Stromal cell of bone marrow (primary cell): ENCODE data around the gene GLE1.

Source experiments
- DNase-seq: peaks from one replicate; pipeline ENCODE4 v3.0.0-alpha.2; 2012; ENCODE audit warnings: low read depth

The GLE1 gene, protein sequence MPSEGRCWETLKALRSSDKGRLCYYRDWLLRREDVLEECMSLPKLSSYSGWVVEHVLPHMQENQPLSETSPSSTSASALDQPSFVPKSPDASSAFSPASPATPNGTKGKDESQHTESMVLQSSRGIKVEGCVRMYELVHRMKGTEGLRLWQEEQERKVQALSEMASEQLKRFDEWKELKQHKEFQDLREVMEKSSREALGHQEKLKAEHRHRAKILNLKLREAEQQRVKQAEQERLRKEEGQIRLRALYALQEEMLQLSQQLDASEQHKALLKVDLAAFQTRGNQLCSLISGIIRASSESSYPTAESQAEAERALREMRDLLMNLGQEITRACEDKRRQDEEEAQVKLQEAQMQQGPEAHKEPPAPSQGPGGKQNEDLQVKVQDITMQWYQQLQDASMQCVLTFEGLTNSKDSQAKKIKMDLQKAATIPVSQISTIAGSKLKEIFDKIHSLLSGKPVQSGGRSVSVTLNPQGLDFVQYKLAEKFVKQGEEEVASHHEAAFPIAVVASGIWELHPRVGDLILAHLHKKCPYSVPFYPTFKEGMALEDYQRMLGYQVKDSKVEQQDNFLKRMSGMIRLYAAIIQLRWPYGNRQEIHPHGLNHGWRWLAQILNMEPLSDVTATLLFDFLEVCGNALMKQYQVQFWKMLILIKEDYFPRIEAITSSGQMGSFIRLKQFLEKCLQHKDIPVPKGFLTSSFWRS

DNA sequence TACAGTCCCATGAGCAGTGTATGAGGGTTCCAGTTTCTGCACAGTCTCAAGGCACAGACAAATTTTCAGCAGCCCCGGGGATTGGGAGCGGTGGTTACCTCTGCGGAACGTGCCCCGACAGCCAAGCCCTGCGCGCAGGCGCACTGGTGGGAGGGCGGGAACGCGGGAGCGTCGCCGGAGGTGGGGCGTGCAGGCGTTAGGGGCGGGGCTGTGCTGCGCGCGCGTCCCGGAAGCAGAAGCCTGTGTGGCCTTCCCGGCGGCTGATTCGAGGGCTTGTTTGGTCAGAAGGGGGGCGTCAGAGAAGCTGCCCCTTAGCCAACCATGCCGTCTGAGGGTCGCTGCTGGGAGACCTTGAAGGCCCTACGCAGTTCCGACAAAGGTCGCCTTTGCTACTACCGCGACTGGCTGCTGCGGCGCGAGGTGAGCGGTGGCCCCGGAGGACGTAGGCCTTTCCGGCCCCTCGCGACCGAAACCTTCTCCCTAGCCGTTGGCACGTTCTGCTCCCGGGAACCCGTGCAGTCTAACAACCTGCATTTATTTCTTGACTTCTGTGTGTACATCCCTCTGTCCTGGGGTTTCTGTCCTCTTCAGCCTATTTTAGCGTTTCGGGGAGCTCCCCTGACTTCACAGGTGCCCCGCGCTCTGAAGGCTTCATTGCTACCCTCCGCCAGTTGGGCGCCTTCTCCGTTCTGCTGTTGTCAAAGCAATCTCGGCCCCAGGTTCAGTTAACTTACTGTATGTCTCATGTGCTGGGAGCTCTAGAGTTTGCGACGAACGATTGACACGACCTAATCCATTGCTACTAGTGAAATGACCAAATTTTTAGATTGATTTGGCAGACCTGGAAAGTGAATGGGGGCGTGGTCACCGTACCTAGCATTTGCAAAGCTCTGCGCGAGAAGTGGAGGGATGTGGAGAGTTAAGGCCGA lies at the start of gene GLE1:
Gene GLE1 (plus strand): TSS at position 235 of the 929 bp plus-strand sequence. CDS start 87 bp downstream, at position 322.
- peak; percentile 76 for DNase-seq

DNA sequence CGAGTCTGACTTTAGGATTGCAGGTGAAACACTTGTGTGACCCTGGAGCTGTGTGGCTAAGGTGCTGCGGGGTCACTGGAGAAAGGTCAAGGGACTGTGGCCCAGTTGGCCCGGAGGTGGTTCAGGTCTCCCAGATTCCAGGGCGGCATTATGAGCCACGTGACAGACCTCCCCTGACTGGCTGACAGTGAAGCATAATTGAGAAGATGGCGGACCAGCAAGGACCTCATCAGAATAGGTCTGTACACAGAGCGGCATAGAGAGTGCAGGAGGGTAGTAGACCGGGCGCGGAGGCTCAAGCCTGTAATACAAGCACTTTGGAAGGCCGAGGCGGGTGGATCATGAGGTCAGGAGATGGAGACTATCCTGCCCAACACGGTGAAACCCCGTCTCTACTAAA lies 49.5 kb upstream of the GLE1 start:
- no peak for DNase-seq

DNA sequence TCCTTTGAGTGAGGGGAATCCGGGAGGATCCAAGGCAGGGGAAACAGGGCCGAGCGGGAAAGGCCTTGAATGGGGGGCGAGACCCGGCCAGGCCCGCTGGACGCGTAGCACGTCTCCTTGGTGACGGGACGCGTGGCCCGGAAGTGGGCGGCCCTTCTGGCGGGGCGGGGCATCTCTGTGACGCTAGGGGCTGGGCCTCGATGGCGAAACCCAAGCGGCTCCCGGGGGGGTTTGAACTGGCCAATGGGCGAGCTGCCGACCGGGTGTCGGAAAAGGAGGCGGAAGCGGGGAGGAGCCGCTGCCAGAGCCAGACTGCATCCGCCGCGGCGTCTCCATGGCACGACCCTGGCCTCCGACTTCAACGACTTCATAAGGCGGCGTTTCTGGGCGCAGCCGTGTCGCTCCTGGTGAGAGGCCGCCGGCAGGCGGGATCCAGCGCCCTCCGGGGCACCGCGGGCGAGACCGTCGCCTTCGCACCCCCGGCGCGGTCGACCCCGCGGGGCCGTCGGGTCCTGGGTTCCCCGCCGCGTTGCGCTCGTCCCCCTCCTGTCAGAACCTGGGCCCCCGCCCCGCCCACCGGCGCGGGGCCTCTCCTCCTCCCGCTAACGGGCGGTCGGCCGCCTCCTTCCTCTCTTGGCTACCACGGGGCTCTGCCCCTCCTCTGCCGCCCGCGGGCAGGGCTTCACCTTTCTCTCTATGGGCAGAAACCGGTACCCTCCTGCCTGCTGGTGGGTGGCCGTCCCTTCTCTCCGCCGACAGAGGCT lies 48.5 kb upstream of the GLE1 start, which contains the start of gene ODF2:
Gene ODF2 (plus strand): TSS at position 158 of the 764 bp plus-strand sequence. CDS start 86 bp downstream, at position 244.
- DNase-seq, result peak; percentile 88

DNA sequence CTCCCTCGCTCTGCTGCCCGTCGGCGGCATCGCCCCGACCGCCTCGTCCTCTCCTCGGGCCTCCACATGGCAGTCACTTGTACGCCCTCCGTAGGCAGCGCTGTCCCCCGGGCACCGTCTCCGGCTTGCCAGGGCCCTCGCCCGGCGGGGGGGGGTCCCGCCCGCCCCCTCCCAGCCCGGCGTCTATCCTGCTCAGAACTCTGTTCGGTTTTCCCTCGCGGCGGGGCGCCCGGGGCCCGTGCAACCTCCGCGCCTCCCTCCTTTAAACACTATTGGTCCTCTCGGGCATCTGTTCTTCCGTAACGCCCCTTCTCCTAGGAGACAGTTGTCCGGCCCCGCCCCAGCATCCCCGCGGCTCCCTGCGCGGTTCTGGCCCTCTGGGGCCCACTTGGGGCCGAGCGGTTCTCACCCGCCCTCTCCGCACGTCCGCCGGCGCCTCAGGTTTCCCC lies 47.9 kb upstream of the GLE1 start:
- DNase-seq, result peak; percentile 61

DNA sequence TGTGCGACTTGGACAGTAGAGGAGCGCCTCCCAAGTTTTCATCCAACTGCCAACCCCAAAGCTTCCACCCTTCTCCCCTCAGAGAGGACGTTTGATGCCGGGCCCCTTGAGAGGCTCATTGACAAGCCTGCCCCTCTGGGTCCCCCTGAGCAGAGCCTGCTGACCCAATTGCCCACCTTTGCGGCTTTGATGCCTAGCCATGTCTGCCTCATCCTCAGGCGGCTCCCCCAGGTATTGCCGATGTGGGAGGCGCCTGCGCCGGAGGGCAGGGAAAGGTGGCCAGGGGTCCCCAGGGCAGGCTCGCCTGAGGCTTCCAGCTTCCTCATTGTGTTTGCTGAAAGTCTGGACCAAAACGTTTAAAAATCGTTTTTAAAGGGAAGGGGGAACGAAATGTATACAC lies 47.3 kb upstream of the GLE1 start:
- DNase-seq, result no peak

DNA sequence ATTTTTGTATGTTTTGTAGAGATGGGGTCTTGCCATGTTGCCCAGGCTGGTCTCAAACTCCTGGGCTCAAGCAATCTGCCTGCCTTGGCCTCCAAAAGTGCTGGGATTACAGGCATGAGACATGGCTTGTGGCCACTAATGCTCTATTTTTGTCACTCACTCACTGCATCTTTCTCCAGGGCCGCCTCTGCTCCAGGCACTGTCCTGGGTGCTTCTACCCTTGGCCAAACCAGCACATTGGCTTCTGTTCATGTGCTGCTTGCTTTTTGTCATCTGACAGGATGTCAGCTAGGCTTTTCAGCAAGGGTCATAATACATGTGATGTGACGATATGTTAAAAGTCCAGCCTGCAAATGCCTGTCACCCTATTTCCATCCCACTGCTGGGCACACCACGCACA lies 45.5 kb upstream of the GLE1 start:
- DNase-seq, result no peak

DNA sequence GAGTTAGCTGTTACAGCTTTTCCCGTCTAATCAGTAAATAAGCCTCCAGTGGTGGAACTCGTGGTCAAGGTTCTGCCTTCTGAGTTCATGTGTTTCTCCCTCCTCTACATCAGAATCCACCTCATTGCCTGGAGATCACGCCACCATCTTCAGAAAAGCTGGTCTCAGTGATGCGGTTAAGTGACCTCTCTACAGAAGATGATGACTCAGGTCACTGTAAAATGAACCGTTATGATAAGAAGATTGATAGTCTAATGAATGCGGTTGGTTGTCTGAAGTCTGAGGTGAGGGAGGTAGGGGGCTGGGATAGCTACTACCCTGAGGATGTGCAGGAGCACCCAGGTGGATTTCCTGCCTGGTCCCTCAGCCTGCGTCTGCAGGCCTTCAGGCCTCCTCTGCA lies 35.4 kb upstream of the GLE1 start:
- no peak for DNase-seq

DNA sequence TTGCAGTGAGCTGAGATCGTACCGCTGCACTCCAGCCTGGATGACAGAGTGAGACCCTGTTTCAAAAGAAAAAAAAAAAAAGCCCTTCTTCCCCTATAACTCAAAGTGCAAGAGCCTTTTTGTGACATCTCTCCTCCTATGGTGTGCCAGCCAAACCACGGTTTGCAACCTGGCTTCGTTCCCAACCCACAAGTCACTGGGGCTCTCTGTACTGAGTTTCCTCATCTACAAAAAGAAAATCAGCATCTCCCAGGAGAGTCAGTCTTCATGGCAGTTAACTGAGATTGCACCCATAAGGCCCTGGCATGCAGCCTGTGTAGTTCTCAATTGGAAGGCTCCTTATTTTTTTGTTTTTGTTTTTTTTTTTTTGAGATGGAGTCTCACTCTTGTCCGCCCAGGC lies 34.0 kb upstream of the GLE1 start:
- peak; percentile 61 for DNase-seq

DNA sequence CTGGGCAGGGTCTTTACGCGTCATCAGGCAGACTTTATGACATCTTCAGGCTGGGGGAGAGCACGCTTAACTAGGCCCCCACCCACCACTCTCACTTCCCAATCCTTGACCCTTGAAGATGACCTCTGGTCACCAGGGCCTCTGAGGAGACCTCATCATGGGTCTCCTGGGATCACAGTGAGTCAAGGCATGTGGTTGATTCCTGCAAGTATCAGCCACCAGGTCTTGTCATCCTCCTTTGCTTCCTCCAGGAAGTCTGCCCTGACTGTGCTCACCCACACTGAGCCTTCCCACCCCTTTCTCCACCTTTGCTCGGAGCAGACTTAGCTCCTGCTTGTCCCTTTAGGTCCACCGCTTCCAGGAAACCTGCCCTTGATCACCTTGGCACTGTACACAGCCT lies 31.4 kb upstream of the GLE1 start:
- DNase-seq, result no peak

DNA sequence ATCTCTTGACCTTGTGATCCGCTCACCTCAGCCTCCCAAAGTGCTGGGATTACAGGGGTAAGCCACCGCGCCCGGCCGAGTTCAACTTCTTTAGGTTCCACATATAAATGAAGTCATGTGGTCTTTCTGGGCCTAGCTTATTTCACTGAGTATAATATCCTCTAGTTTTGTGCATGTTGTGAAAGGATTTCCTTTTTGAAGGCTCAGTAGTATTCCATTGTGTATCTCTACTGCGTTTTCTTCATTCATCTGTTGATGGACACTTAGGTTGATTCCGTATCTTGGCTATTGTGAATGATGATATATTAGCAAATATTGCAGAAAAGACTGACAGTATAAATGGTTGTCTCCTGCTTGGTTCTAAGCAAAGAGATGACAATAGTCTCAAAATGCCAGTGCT lies 28.7 kb upstream of the GLE1 start:
- no peak for DNase-seq

DNA sequence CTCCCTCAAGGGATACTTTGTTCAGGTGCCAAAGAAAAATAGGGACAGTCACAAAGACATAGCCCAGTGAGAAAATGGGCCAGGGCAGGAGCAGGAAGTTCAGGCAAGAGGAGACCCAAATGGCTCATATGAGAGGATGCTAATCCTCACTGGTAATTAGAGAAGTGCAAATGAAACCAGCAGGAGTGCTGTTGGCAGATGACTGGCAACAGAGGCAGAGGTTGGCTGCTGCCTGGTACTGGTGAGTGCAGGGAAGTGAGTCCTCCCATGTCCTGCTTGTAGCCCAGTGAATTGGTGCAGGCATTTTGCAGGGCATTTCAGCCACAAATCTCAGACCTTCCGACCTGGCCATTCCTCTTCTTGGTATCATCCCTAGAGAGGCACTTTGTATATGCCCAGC lies 25.3 kb upstream of the GLE1 start:
- no peak for DNase-seq

DNA sequence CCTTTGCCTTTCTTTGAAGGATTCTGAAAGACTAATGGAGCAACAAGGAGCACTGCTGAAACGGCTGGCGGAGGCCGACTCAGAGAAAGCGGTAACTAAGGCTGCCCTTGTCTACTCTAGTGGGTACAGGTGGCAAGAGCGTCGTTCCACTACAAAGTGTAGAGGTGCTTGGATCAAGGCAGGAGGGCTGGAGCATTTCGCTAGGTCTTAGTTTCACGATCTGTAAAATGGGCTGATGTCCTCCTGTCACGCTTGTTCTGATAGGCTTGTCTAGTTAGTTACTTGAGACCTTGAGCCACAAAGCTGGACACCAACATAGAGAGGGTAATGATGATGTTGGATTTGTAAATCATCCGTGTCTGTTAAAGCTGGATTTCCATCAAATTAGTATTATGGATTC lies 23.0 kb upstream of the GLE1 start:
- no peak for DNase-seq

DNA sequence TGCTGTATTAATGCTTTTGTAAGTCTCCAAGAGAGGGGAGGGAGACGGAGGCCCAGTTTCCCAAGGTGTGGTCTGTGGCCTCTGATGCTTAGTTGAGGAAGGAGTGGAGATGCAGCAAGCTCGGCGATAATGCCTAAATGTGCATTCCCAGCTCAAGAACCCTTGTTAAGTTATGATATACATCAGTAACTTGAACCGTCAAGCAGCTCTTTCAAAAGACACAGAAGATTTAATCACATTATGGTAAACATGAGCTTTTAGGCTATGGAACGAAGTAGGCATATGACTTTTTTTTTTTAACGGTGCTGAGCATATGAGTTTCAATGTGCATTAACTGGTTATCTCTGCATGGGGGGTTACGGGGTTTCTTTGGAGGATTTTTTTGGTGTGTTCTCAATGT lies 22.3 kb upstream of the GLE1 start:
- DNase-seq, result no peak

DNA sequence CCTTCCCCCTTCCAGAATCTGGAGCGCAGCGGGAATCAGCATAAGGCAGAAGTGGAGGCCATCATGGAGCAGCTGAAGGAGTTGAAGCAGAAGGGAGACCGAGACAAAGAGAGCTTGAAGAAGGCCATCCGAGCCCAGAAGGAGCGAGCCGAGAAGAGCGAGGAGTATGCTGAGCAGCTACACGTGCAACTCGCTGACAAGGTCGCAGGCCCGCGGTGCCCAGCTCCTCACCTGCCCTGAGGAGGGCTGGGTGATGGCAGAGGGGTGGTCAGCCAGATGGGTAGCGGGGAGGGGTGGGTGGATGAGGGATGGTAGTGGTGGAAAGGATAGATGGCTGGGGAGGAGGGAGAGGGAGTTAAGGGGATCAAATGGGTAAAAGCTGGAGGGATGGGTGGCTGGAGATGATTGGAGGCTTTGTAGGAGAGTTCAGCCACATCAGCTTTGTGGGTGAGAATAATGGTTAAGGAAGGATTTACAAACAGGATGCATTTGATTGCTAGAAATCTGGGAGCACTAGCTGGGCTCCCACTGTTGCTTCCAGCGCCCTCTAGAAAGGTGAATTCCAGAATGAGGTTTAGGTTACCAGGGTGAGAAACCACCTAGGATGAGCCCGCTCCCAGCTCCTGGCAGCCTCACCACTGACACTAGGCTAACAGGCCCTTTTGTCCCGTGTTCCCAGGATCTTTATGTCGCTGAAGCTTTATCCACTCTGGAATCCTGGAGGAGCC lies 19.7 kb upstream of the GLE1 start:
- DNase-seq, result no peak

DNA sequence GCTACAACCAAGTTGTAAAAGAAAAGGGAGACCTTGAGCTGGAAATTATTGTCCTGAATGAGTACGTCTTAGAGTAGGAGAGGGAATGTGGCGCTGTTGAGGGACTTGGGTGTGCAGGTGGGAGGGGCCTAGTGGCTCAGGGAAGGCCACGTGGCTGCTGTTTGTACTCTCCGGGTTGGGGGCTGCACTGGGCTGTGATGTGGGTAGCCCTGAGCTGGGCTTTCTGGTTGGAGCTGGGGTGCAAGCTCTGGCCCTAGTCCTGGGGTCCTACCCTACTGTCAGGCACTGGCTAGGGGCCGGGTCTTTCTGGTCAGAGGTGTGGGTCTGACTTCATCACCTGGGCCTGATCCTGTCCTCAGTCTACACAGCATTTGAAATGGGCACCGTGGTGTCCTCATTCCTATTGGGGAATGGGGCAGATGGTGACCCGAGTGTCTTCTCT lies 19.1 kb upstream of the GLE1 start:
- no peak for DNase-seq

DNA sequence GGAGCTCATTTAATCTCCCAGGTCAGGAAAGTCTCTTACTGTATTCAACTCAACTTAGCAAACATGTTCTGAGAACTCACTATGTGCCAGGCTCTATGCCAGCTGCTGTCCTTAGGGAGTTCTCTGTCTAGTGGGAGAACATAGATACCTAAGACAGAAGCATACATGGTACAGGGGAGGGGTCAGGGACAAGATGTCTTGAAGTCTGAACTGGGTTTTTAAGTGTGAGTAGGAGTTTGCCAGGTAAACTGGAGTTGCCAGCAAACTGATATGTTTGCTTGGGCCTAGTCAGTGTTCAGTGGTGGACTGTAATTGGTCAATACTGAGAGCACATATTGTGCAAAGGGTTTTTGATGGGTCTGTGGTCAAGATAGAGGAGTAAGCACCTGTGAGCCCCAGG lies 18.3 kb upstream of the GLE1 start:
- no peak for DNase-seq

DNA sequence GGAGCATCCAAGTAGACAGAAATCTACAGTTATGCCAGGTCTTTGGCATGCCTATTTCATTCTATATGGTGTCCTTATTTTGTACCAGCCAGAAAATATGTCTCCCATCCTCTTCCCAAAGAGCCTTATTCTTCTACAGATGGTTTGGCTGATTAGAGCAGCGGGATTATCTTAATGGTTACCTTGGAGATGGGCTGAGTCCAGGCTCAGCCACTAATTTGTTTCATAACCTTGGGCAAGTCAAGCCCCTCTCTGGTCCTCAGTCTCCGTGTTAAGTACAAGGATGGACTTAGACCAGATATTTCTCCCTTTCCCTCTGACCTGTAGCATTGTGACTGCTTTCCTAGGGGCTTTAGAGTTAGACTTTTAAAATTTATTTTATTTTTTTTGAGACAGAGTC lies 11.1 kb upstream of the GLE1 start:
- DNase-seq, result no peak

DNA sequence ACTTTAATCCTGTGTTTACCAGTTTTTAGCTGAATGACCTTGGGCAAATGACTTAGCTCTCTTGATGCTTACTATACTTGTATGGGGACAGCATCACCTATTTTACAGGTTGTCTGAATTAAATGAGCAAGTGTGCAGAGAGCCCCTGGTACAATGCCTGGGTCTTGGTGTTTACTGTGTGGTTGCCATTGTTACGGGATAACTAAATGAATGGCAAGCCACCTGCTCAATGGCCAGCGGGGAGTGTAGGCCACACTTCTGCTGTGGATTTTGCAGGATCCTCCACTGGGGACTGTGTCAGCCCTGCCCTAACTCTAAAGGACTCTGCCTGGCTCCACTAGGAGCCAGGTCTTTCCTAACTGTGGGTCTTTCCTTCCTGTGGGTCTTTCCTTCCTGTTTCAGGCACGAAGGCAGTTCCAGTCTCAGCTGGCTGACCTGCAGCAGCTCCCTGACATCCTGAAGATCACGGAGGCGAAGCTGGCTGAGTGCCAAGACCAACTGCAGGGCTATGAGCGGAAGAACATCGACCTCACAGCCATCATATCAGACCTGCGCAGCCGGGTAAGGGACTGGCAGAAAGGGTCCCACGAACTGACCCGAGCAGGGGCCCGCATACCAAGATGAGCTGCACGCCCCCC lies 10.3 kb upstream of the GLE1 start:
- DNase-seq, result no peak

DNA sequence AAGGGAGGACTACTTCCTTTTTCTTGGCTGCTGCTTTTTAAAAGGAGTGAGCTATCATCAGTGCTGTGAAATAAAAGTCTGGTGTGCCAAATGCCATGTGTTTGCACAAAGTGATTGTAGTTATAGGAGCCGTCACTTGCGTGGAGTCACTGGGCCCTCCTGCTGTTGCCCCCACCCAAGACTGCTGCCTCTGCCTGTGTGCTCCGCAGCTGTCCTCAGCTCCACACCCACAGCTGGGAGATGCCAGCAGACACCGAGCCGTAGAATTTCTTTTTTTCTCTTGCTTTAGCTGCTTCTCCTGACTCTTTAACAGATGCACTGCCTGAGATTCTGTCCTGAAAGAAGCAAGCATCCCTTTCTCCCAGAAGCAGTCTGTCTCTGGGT lies 9.8 kb upstream of the GLE1 start:
- no peak for DNase-seq

DNA sequence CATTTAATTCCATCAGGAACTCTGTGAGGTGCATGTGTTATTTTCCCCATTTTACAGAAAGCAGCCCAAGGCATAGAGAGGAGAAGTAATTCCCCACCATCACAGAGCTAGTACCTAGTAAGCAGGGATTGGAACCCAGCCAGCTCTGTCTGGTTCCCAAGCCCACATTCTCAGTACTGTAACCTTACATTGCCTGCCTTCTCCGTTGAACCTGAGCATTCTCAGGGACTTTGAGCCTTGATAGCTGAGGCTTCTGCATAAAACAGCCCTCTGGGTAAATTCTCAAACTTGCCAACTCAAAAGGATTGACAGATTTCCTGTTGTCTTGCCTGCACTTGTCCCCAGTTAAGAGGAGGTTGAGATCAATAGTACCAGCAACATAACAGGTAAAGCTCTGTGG lies 9.2 kb upstream of the GLE1 start:
- DNase-seq, result no peak
